ENCODE measurements around the gene STPG1.

Gene STPG1

GRCh38 chr1:24341260-24341659, 72.3 kb downstream of the STPG1 start:
- DNase-seq (ENCODE audit: extremely low read depth, low read depth) = no peak

GRCh38 chr1:24340770-24341169, 72.8 kb downstream of the STPG1 start:
- no peak for DNase-seq (ENCODE audit: extremely low read depth, low read depth)
- no peak overlapping the region for H3K4me3 ChIP-seq (replicated peaks; ENCODE audit: low read depth, low read length)
- no peak for TF ChIP-seq CTCF (IDR thresholded peaks at IDR 0.05; ENCODE audit: low read depth, low read length, missing control alignments)

More at GRCh38 chr1:24341260-24341659, 72.3 kb downstream of the STPG1 start:
- no peak for TF ChIP-seq CTCF (IDR thresholded peaks at IDR 0.05; ENCODE audit: low read depth, low read length, missing control alignments)
- no peak overlapping the region for H3K4me3 ChIP-seq (replicated peaks; ENCODE audit: low read depth, low read length)

GRCh38 chr1:24339996-24340395, 73.6 kb downstream of the STPG1 start:
- H3K4me3 ChIP-seq (replicated peaks; ENCODE audit: low read depth, low read length) = no peak overlapping the region
- TF ChIP-seq CTCF (IDR thresholded peaks at IDR 0.05; ENCODE audit: low read depth, low read length, missing control alignments) = no peak
- DNase-seq (ENCODE audit: extremely low read depth, low read depth) = no peak

- no peak for TF ChIP-seq CTCF (IDR thresholded peaks at IDR 0.05; ENCODE audit: low read depth, low read length, missing control alignments)
- DNase-seq (ENCODE audit: extremely low read depth, low read depth) = no peak
- H3K4me3 ChIP-seq (replicated peaks; ENCODE audit: low read depth, low read length) = no peak overlapping the region
These were observed 75.1 kb downstream of the STPG1 start for GRCh38 chr1:24338447-24338846.

GRCh38 chr1:24337455-24337854, 76.1 kb downstream of the STPG1 start:
- DNase-seq (ENCODE audit: extremely low read depth, low read depth) = no peak
- no peak for TF ChIP-seq CTCF (IDR thresholded peaks at IDR 0.05; ENCODE audit: low read depth, low read length, missing control alignments)
- no peak overlapping the region for H3K4me3 ChIP-seq (replicated peaks; ENCODE audit: low read depth, low read length)

GRCh38 chr1:24336075-24336474, 77.5 kb downstream of the STPG1 start:
- no peak for TF ChIP-seq CTCF (IDR thresholded peaks at IDR 0.05; ENCODE audit: low read depth, low read length, missing control alignments)
- DNase-seq (ENCODE audit: extremely low read depth, low read depth) = no peak
- no peak overlapping the region for H3K4me3 ChIP-seq (replicated peaks; ENCODE audit: low read depth, low read length)

GRCh38 chr1:24331961-24332673, 81.5 kb downstream of the STPG1 start:
- no peak overlapping the region for H3K4me3 ChIP-seq (replicated peaks; ENCODE audit: low read depth, low read length)
- TF ChIP-seq CTCF (IDR thresholded peaks at IDR 0.05; ENCODE audit: low read depth, low read length, missing control alignments) = no peak
- no peak for DNase-seq (ENCODE audit: extremely low read depth, low read depth)
